ENCODE data around the gene ADAM12.

Gene ADAM12

DNA sequence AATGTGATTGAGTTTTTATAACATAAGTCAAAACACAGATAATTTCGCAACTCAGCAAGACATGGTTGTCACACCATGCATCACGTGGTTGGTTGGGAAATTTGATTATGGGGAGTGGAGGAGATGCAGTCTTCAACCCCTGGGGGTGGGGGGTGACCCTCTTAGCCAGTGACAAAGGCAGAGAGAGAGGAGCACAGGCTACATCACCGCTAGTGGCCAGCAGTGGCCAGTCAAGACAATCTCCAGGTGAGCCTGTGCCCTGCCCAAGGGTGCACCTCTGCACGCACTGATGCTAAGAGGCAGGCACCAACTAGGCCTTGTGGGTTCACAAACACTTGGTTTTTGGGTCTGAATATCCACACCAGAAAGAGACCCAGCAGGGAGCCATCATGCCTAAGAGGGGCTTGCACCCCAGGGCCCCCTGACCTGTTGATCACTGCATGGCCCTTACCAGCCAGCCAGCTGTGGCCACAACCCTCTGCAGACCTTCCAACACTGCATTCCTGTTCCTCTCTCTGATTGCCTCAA is 247.5 kb downstream of the ADAM12 start:
- no peak for DNase-seq (ENCODE audit: low read depth)

DNA sequence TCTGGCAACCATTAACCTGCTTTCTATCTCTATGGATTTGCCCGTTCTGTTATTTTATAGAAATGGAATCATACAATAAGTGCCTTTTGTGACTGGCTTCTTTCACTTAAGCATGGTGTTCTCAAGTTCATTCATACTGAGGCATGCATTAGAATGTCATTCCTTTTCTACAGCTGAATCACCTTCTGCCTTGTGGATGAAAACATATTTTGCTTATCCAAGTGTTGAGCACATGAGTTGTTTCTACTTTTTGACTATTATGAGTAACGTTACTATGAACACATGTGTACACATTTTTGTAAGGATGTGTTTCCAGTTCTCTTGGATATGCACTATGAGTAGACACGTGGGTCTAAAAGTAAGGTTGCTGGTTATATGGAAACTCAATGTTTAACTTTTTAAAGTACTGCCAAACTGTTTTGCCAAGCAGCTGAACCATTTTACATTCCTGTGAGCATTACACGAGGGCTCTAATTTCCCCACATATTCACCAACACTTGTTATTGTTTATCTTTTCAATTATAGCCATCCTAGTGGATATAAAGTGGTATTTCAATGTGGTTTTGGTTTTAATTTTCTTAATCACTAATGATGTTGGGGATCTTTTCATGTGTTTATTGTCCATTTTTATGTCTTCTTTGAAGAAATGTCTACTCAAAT is 250.6 kb downstream of the ADAM12 start:
- no peak for DNase-seq (ENCODE audit: low read depth)

DNA sequence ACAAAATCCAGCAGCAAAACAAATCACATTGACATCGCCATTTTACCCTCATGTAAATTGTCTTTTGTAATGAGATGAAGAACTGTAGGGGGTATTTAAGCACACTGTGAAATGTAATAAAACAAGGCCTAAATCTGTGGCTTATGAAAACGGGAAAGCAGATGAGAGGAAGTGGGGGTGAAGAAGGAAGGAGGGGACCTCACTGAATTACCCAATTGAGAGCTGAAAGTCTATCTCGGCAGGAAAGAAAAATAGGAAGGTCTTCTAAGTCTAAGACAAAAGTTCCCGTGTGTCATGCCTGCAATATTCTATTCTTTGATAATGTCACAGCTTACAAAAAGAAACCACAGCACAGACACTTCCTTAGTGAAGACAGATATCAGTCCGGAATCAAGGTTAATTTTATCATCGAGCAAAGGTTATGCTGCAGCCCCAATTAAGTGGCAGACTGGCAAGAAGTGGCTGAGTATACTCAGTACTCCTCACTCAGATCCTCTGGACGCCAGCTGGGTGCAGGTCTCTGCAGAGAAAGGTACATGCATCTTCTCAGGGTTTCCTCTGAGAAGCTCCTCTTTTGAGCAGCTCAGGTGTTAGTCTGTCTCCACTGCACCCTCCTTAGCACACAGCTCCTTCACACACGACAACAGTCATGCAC is 252.2 kb downstream of the ADAM12 start:
- no peak for DNase-seq (ENCODE audit: low read depth)

DNA sequence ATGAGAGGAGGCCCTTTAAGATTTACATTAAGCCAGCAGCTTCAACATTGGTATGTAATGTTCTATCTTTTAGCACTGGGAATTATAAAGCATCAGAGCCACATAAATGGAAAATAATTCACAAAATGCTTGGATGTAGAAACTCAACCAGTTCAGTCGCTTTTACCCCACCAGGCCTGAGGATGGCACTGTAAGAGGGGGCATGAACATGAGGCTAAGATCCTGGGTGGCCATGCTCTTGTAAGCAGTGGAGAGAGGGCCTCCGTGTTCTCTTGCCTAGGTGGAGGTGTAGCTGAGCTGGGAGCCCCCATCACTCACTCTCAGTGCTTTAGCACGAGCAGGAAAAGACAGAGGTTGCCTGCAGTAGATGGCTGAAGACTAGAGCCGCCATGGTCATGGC is 253.1 kb downstream of the ADAM12 start:
- DNase-seq (ENCODE audit: low read depth): no peak

DNA sequence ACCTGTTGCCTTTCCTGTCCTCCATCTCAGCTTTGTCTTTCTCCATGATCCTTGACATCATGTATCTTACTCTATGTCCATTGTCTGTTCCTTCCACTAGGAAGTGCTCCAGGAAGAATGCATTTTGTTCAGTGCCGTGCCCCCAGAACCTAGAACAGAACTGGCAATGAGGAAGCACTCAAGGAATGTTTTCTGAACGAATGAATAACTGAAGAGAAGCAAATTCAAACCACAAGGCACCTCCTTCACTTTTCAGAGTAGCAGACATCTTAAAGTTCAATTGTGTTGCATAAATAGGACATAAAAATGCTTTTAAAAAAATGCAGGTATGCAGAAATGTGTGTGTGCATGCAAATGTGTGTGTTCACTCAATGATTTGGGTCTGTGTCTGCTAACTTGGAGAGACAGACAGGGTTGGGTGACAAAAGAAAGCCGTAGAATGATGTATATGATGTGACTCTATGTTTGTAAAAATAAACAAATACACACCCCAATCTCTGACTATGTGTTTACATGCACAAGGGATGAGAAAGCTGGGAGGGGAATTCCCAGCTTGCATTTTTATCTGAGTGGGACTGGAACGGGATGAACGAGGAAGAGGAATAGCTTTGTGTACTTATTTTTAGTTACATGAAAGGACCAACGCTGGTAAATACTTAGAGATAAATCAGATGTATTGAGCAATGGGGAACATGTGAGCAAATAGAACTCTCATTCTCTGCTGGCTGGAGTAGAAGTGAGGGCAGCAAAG is 254.2 kb downstream of the ADAM12 start:
- DNase-seq (ENCODE audit: low read depth): no peak

DNA sequence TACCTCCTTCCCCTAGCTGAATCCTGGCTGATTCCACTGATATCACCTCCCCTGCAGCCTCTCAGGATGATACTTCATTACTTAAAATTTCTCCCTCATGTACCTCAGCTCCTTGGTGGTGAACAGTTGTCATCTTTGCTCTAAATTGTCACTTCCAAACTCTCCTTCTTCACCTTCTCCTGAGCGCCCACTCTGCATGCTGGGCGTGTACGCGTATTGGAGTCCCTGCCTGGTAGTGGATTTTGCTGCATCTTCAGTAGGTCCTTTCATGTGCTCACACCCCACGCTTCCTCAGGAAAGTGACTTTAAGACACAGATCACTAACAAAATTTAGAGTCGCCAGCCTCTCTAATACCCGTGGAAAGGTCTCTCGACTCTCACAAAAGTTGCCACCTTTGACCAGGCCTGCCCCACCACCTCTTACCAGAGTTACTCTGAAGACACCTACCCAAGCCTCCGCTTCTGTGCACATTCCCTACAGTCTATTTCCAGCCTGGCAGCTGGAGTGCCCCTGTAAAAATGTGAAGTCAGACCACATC is 255.1 kb downstream of the ADAM12 start:
- no peak for DNase-seq (ENCODE audit: low read depth)

DNA sequence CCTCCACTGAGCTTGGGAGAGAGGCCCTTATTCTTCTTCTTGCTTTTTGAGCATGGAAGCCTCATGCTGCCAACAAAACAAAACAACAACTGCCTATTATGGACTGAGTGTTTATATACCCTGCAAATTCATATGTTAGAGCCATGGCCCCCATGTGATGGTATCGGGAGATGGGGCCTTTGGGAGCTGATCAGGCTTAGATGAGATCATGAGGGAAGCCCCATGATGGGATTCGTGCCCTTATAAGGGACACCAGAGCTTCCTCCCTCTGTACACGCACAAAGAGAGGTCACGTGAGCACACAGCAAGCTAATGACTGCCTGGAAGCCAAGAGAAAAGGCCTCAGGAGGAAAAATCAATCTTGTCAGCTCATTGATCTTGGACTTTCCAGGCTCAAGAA is 256.9 kb downstream of the ADAM12 start:
- DNase-seq (ENCODE audit: low read depth): no peak

DNA sequence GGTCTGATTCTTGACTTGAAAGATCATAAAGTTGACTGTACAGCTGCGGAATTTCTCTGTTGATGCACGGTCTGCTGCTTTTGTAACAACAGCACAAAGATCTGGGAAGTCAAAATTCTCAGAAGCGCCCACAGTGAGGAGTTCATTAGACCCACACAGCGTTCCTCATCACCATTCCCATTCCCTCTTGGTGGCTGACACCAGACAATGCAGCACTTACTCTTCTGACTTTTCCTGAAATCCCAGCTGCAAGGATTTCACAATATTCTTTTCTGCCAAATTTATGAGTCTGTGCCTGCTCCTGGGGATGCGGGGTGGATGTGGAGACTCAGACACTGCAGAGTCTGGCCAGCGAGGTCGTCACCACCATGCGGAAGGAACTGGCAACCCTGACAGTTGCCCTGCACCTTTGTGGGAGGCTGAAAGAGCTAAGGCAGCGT is 258.0 kb downstream of the ADAM12 start:
- DNase-seq (ENCODE audit: low read depth): no peak

DNA sequence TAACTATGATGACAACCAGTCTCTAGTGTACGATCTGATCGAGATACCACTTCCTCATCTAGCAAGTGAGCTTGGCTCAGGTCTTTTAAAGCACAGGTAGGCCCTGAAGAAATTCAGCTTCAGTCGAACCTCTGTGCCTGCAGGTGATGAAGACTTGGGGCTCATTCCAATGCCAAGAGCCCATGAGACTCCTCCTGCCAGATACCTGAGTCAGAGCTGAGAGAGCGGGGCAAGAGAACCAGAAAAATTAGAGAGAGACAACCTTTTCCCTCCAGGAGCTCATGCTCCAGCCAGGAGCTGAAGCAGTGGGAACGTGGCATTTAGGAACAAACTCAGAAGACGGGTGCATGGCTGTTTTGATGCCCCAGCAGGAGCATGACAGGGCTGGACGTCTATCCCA is 259.3 kb downstream of the ADAM12 start:
- no peak for DNase-seq (ENCODE audit: low read depth)

DNA sequence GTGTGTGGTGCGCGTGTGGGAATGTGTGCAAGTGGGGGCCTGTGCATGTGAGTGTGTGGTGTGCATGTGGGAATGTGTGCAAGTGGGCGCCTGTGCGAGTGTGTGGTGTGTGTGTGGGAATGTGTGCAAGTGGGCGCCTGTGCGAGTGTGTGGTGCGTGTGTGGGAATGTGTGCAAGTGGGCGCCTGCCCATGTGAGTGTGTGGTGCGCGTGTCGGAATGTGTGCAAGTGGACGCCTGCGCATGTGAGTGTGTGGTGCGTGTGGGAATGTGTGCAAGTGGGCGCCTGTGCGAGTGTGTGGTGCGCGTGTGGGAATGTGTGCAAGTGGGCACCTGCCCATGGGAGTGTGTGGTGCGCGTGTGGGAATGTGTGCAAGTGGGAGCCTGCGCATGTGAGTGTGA is 259.7 kb downstream of the ADAM12 start:
- no peak for DNase-seq (ENCODE audit: low read depth)

DNA sequence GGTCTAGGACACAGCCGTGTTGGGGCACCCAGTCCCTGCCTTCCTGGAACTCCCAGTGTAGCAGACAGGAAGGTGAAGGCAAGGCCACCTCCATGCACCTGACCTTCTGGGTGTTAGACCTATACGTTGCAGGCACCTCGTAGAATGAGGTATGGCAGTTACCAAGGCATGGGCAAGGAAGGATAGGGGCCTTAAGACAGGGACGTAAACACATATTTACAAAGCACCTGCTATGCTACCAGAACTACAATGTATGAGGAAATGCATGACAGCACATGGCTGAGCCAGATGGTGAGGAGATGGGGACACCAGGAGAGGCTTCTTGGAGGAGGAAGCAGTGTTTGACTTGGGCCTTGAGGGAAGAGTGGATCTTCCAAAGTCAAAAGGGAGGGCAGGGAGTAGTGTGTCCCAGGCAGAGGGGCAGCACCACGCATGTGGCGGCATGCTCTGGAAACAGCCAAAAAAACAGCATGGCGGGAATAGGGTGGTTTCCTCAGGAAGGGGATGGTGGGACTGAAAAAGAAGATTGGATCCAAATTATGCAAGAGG is 260.7 kb downstream of the ADAM12 start:
- DNase-seq (ENCODE audit: low read depth): no peak

DNA sequence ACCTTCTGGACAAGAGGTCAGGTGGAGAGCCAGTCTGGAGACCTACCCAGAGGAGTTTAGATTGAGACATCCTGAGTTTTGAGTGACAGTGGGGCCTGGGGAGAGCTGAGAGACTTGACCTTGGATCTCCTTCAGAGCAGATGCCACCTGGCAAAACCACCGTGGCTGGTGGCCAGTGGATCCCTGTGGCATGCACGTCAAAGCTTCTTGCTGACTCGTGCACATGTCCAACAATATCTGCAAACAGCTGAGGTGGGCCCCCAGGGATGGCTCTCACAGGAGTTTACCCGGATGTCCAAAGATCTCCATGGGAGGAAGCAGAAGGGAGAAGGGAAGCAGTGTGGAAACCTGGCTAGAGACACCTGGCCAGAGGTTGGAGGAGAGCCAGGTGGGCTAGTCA is 261.4 kb downstream of the ADAM12 start:
- DNase-seq (ENCODE audit: low read depth): no peak

DNA sequence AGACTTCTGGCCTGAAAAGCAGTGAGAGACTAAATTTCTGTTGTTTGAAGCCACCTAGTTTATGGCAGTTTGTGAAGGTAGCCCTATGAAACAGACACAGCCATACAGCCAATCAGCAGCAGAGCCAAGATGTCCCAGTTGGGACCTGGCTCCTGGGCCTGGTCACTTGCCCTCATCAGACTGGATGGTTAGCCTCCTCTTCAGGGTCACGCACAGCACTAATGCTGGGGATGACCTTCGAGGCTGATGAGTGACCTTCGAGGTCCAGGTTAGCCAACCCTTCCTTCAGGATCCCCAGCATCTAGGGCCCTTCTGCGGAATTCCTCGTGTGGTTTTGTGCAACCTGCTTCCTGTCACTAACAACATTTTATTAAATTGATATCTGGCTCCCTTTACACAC is 262.3 kb downstream of the ADAM12 start:
- no peak for DNase-seq (ENCODE audit: low read depth)

DNA sequence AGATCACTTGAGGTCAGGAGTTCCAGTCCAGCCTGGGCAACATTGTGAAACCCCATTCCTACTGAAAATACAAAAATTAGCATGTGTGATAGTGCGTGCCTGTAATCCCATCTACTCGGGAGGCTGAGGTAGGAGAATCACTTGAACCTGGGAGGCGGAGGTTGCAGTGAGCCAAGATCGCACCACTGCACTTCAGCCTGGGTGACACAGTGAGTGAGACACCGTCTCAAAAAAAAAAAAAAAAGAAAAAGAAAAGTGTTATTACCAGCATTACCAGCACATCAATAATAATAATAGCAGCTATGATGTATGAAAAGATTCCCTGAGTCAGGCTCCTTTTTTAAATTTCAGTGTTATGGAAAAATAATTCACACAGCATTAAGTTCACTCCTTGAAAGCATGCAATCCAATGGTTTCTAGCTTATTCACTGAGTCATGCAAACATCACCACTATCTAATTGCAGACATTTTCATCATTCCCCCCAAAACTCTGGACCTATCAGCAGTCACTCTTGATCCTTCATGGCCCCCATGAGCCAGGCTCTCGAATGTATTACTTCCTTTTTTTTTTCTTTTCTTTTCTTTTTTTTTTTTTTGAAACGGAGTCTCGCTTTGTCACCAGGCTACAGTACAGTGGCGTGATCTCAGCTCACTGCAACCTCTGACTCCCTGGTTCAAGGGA is 263.5 kb downstream of the ADAM12 start:
- no peak for DNase-seq (ENCODE audit: low read depth)

DNA sequence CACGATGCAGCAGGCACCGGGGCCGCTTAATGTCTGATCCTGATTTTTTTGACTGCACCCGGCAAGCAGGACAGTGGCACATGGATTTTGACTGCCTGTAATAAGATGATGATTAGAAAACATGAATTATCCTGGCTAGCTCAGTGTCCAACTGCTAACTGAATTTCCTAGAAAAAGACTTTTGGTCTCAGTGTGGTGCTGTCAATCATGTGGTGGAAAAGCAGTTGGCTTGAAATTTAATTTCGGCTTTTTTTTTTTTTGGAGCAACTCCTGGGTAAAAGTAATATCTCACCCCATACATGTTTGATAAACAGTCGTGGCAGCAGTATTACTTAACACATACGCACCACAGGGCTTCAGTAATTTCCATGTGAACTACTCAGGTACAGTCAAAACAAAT is 264.2 kb downstream of the ADAM12 start:
- DNase-seq (ENCODE audit: low read depth): no peak

DNA sequence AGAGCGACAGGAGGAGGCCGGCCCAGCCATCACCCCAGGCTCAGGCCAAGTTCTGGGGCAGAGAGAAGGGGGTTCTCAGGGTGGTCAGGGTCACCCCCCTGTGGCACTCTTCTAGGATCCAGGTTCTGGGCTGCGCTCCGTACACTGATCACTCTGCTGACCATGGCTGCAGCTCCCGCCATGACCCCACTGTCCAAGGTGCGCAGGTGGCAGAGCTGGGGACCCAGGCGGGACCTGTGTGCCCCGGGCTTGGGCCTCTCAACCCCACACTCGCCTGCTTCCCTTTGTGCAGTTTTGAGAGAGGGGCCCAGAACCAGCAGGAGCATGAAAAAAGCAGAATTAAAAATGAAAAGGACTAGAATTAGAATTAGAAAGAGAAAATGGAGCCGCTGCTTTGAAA is 264.8 kb downstream of the ADAM12 start:
- no peak for DNase-seq (ENCODE audit: low read depth)

DNA sequence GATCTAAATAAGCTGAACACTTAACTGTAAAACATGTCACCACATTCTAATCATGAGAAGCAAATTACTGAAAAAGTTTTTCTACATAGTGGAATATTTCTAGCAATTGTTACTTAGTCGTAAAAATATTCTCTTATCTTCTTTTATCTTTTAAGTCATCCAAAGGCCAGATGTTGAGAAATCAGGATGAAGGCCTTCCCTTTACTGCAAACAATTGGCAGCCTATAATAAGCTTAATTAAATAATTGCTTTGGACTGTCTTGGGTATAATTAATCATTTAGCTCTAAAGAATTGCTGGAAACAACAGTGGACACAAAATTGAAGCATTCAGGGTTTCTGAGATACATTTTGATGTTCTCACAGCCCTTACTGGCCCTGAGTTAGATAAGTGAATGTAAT is 265.4 kb downstream of the ADAM12 start:
- DNase-seq (ENCODE audit: low read depth): no peak

DNA sequence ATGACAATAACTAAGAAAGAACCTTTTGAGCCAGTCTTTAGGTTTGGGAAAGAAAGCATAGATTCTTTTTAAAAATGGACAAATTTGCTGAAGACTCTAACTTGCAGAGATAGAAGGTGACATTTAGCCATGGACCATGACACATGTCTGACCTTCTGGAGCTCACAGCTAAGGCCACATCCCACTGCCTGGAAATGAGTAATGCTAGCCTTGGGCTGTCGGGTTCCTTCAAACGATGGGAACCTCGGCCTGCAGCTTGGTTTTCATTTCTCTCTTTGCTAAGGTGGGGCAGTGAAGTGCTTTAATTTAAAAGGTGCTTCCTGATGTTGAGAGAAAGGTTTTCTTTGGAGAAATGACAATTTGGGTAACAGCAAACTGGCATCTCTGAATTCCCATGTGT is 268.7 kb downstream of the ADAM12 start:
- no peak for DNase-seq (ENCODE audit: low read depth)

DNA sequence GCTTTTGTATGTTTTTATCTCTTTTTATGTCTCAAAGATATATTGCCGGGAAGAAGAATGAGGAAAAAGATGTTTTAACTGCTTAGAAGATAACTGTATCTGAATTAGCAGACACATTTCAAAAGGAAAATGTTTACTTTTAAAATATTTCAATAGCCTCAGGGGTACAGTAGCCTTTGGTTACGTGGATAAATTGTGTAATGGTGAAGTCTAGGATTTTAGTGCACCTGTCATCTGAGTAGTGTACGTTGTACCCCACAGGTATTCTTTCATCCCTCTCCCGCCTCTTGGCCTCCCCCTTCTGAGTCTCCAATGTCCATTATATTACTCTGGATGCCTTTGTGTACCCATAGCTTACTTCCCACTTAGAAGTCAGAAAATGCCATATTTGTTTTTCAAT is 269.8 kb downstream of the ADAM12 start:
- no peak for DNase-seq (ENCODE audit: low read depth)

DNA sequence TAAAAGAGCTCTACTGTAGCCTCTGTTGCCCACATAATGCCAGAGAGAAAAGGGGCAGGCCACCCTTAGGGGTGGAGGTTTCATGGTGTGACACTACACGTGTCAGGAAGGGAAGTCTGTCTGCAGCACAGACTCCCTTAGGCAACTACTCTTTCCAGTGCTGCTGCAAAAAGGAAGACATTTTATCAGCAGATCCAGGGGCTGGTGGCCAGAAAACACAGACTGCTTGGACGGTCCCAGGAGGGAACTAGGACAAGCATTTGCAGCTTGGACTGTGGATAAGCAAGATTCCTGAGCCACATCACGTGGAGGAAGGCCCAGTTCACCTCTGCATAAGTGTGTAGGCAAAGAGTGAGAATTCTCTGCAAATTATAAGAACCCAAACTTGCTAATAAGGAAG is 271.1 kb downstream of the ADAM12 start:
- no peak for DNase-seq (ENCODE audit: low read depth)

DNA sequence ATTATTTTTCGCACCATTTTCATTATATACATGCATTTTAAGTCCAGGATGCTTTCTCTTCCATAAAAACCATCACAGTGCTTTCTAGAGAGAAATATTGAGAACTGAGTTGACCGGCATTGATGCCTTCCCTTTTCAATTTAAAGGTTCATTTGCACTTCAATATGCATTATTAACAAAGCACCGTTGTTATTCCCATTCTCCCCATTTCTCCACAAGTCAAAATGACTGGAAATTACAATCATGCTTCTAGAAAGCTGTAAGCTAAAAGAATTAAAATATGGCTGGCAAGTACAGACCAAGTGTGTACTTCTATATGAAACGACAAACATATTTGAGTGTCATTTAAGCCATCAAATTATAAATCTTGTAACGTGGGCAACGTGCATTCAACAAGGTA is 272.4 kb downstream of the ADAM12 start:
- DNase-seq (ENCODE audit: low read depth): no peak

Data from activated T-helper 9 cell treated with anti-CD3 and anti-CD28 coated beads, Interleukin-2, amount 50 U/mL, for 16 hours (primary cell).